ENCODE results near the gene EVI2B. TPM values are rescaled to one million over a fixed set of nuclear protein-coding genes. Genes with fewer than 3 reads are reported as not detected.
A peak's percentile ranks its signal among the peaks of the same experiment; 100 is the strongest.

Gene EVI2B
- total RNA-seq, 1 experiment from 2014 or later: 0.37 TPM

DNA sequence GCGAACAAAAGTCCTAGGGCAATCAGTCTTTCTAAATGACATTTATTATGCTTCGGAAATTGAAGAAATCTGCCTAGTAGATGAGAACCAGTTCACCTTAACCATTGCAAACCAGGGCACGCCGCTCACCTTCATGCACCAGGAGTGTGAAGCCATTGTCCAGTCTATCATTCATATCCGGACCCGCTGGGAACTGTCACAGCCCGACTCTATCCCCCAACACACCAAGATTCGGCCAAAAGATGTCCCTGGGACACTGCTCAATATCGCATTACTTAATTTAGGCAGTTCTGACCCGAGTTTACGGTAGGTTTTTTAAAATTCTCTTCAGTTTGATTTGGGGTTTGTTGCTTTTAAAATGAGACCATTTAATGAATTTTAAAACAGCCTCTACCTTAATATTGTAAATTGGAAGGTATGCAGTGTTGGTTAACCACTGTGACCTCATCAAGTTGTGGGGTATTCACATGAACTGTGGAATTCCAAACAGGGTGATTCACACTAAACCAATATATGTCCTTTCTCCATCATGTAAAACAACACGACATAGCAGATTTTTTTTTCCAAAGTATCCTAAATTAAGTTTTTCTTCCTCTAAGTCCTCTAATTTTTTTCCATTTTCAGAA, 13.8 kb upstream of the EVI2B start:
- ChIA-PET POLR2A (no interaction called here), CTCF (no interaction called here)
- no peak for ATAC-seq
- Mint-ChIP-seq H3K27ac (no peak overlapping the region; the same call in 1 of the 2 replicates), H3K36me3 (no peaks in the 10 kb centered on the region; the same call in 1 of the 2 replicates), H3K4me3 (no peak overlapping the region), H3K4me1 (no peaks in the 10 kb centered on the region), H3K27me3 (ENCODE audit: low read depth) (no peaks in the 10 kb centered on the region), H3K9me3 (no peaks in the 10 kb centered on the region)
- DNase-seq (ENCODE audit: low spot score): no peak
- TF ChIP-seq ZNF138 (CRISPR knock-in tag; conservative IDR thresholded peaks at IDR 0.05) (no peak), NFYB (CRISPR knock-in tag; conservative IDR thresholded peaks at IDR 0.05; ENCODE audit: low read depth) (no peak), ZNF317 (CRISPR knock-in tag; IDR thresholded peaks at IDR 0.05; ENCODE audit: borderline replicate concordance, low read depth) (no peak), ZNF423 (CRISPR knock-in tag; IDR thresholded peaks at IDR 0.05) (no peak), GRHL2 (CRISPR knock-in tag; IDR thresholded peaks at IDR 0.05; ENCODE audit: insufficient replicate concordance, severe bottlenecking) (no peak), SMAD4 (CRISPR knock-in tag; IDR thresholded peaks at IDR 0.05) (no peak), NFE2L1 (CRISPR knock-in tag; IDR thresholded peaks at IDR 0.05) (no peak), FOXK1 (CRISPR knock-in tag; IDR thresholded peaks at IDR 0.05) (no peak), RELA (CRISPR knock-in tag; IDR thresholded peaks at IDR 0.05; ENCODE audit: borderline replicate concordance) (no peak)
- TF ChIP-seq, protein P1, sequence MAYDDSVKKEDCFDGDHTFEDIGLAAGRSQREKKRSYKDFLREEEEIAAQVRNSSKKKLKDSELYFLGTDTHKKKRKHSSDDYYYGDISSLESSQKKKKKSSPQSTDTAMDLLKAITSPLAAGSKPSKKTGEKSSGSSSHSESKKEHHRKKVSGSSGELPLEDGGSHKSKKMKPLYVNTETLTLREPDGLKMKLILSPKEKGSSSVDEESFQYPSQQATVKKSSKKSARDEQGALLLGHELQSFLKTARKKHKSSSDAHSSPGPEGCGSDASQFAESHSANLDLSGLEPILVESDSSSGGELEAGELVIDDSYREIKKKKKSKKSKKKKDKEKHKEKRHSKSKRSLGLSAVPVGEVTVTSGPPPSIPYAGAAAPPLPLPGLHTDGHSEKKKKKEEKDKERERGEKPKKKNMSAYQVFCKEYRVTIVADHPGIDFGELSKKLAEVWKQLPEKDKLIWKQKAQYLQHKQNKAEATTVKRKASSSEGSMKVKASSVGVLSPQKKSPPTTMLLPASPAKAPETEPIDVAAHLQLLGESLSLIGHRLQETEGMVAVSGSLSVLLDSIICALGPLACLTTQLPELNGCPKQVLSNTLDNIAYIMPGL (CRISPR knock-in tag; IDR thresholded peaks at IDR 0.05): no peak
- TF ChIP-seq, protein P2, sequence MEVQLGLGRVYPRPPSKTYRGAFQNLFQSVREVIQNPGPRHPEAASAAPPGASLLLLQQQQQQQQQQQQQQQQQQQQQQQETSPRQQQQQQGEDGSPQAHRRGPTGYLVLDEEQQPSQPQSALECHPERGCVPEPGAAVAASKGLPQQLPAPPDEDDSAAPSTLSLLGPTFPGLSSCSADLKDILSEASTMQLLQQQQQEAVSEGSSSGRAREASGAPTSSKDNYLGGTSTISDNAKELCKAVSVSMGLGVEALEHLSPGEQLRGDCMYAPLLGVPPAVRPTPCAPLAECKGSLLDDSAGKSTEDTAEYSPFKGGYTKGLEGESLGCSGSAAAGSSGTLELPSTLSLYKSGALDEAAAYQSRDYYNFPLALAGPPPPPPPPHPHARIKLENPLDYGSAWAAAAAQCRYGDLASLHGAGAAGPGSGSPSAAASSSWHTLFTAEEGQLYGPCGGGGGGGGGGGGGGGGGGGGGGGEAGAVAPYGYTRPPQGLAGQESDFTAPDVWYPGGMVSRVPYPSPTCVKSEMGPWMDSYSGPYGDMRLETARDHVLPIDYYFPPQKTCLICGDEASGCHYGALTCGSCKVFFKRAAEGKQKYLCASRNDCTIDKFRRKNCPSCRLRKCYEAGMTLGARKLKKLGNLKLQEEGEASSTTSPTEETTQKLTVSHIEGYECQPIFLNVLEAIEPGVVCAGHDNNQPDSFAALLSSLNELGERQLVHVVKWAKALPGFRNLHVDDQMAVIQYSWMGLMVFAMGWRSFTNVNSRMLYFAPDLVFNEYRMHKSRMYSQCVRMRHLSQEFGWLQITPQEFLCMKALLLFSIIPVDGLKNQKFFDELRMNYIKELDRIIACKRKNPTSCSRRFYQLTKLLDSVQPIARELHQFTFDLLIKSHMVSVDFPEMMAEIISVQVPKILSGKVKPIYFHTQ (CRISPR knock-in tag; IDR thresholded peaks at IDR 0.05): no peak
- TF ChIP-seq, protein P3, sequence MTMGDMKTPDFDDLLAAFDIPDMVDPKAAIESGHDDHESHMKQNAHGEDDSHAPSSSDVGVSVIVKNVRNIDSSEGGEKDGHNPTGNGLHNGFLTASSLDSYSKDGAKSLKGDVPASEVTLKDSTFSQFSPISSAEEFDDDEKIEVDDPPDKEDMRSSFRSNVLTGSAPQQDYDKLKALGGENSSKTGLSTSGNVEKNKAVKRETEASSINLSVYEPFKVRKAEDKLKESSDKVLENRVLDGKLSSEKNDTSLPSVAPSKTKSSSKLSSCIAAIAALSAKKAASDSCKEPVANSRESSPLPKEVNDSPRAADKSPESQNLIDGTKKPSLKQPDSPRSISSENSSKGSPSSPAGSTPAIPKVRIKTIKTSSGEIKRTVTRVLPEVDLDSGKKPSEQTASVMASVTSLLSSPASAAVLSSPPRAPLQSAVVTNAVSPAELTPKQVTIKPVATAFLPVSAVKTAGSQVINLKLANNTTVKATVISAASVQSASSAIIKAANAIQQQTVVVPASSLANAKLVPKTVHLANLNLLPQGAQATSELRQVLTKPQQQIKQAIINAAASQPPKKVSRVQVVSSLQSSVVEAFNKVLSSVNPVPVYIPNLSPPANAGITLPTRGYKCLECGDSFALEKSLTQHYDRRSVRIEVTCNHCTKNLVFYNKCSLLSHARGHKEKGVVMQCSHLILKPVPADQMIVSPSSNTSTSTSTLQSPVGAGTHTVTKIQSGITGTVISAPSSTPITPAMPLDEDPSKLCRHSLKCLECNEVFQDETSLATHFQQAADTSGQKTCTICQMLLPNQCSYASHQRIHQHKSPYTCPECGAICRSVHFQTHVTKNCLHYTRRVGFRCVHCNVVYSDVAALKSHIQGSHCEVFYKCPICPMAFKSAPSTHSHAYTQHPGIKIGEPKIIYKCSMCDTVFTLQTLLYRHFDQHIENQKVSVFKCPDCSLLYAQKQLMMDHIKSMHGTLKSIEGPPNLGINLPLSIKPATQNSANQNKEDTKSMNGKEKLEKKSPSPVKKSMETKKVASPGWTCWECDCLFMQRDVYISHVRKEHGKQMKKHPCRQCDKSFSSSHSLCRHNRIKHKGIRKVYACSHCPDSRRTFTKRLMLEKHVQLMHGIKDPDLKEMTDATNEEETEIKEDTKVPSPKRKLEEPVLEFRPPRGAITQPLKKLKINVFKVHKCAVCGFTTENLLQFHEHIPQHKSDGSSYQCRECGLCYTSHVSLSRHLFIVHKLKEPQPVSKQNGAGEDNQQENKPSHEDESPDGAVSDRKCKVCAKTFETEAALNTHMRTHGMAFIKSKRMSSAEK (CRISPR knock-in tag; IDR thresholded peaks at IDR 0.05; ENCODE audit: borderline replicate concordance): no peak

DNA sequence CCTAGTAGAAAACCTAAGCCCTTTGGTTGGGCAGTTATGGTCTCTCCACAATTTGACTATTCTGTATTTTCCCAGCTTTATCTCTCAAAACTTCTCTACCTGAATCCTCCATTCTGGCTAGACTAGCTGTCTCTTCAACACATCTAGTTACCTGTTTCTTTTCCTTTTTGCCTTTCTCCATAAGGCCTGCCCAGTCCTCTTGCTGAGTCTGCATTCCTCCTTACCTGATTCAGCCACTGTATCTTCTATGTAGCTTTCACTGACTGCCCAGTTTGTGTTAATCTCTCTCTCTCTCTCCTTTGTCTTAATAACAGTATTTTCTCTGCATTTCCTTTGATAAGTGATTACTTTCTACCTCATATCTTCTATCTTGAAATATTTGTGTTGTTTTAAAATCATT, 9.7 kb upstream of the EVI2B start:
- no peaks in the 10 kb centered on the region for H3K27me3 Mint-ChIP-seq (ENCODE audit: low read depth)
- H3K4me1 Mint-ChIP-seq: peaks cover 4% of the 10 kb centered on the region; the same call in 1 of the 2 replicates

More for the DNA sequence above, 9.7 kb upstream of the EVI2B start:
- DNase-seq (ENCODE audit: low spot score) (no peak), ATAC-seq (no peak)
- Mint-ChIP-seq H3K27ac (peak overlapping the region; percentile 28; the same call in 1 of the 2 replicates), H3K9me3 (no peaks in the 10 kb centered on the region), H3K36me3 (no peaks in the 10 kb centered on the region; the same call in 1 of the 2 replicates), H3K4me3 (no peak overlapping the region)
- ChIA-PET POLR2A (no interaction called here), CTCF (interaction anchor here (0.9 kb wide), 1 partner anchor 127 kb away, joined by 3 read pairs; no protein-coding TSS in a partner anchor)
- TF ChIP-seq KAT7 (CRISPR knock-in tag; IDR thresholded peaks at IDR 0.05; ENCODE audit: borderline replicate concordance): no peak
- no peak for TF ChIP-seq NR1H2 (CRISPR knock-in tag; IDR thresholded peaks at IDR 0.05)
- no peak for TF ChIP-seq PRRX2 (CRISPR knock-in tag; IDR thresholded peaks at IDR 0.05)
- TF ChIP-seq NR3C1 (CRISPR knock-in tag; conservative IDR thresholded peaks at IDR 0.05; ENCODE audit: low read depth): no peak

Measured in WTC11 (cell line).